Measurements from ENCODE around the gene PIERCE2. TPM values are rescaled to one million over a fixed set of nuclear protein-coding genes. Genes with fewer than 3 reads are reported as not detected.
A peak's percentile ranks its signal among the peaks of the same experiment; 100 is the strongest.
"Not testable (repeated sequence)": the region's sequence is repeated elsewhere in the genome, so short reads cannot be mapped to it uniquely, and the experiment has no call there.

PIERCE2 gene
- total RNA-seq, 1 donor from 2014 or later: 1.4 TPM

GRCh38 chr15:55403531-55403930 lies 4.8 kb upstream of the PIERCE2 start:
- H3K9me3 Mint-ChIP-seq (ENCODE audit: unreplicated experiment): no peaks in the 10 kb centered on the region
- no peak overlapping the region for H3K4me3 Mint-ChIP-seq (ENCODE audit: unreplicated experiment)
- DNase-seq (ENCODE audit: low spot score): no peak
- no peak overlapping the region for H3K27ac Mint-ChIP-seq (ENCODE audit: unreplicated experiment)
- peaks cover 5% of the 10 kb centered on the region for H3K36me3 Mint-ChIP-seq (ENCODE audit: low read depth, unreplicated experiment)
- H3K27me3 Mint-ChIP-seq (ENCODE audit: unreplicated experiment): peaks cover 7% of the 10 kb centered on the region
- TF ChIP-seq CTCF (IDR thresholded peaks at IDR 0.05; ENCODE audit: unreplicated experiment): no peak
- peaks cover 10% of the 10 kb centered on the region for H3K4me1 Mint-ChIP-seq (ENCODE audit: unreplicated experiment)

GRCh38 chr15:55407498-55408011 lies 740 bp upstream of the PIERCE2 start:
- Mint-ChIP-seq H3K4me3 (ENCODE audit: unreplicated experiment) (peak overlapping the region; percentile 99), H3K36me3 (ENCODE audit: low read depth, unreplicated experiment) (peaks cover 5% of the 10 kb centered on the region), H3K27me3 (ENCODE audit: unreplicated experiment) (peaks cover 10% of the 10 kb centered on the region), H3K27ac (ENCODE audit: unreplicated experiment) (peak overlapping the region; percentile 98), H3K4me1 (ENCODE audit: unreplicated experiment) (peaks cover 14% of the 10 kb centered on the region), H3K9me3 (ENCODE audit: unreplicated experiment) (no peaks in the 10 kb centered on the region)
- DNase-seq (ENCODE audit: low spot score): no peak
- no peak for TF ChIP-seq CTCF (IDR thresholded peaks at IDR 0.05; ENCODE audit: unreplicated experiment)

GRCh38 chr15:55408976-55409375 lies 681 bp downstream of the PIERCE2 start:
- H3K27me3 Mint-ChIP-seq (ENCODE audit: unreplicated experiment): peaks cover 11% of the 10 kb centered on the region
- DNase-seq (ENCODE audit: low spot score); H3K4me1 Mint-ChIP-seq (ENCODE audit: unreplicated experiment); H3K36me3 Mint-ChIP-seq (ENCODE audit: low read depth, unreplicated experiment); H3K9me3 Mint-ChIP-seq (ENCODE audit: unreplicated experiment): not testable (repeated sequence)
- H3K27ac Mint-ChIP-seq (ENCODE audit: unreplicated experiment): peak overlapping the region; percentile 99
- H3K4me3 Mint-ChIP-seq (ENCODE audit: unreplicated experiment): peak overlapping the region; percentile 96

GRCh38 chr15:55417678-55418077 lies 9.4 kb downstream of the PIERCE2 start:
- not testable (repeated sequence) for H3K27ac Mint-ChIP-seq (ENCODE audit: unreplicated experiment); H3K27me3 Mint-ChIP-seq (ENCODE audit: unreplicated experiment); DNase-seq (ENCODE audit: low spot score); H3K36me3 Mint-ChIP-seq (ENCODE audit: low read depth, unreplicated experiment); H3K4me1 Mint-ChIP-seq (ENCODE audit: unreplicated experiment); H3K9me3 Mint-ChIP-seq (ENCODE audit: unreplicated experiment); H3K4me3 Mint-ChIP-seq (ENCODE audit: unreplicated experiment)

GRCh38 chr15:55420171-55420866 lies 12.0 kb downstream of the PIERCE2 start:
- no peak for DNase-seq (ENCODE audit: low spot score)
- no peaks in the 10 kb centered on the region for H3K9me3 Mint-ChIP-seq (ENCODE audit: unreplicated experiment)
- H3K27ac Mint-ChIP-seq (ENCODE audit: unreplicated experiment): no peak overlapping the region
- no peak overlapping the region for H3K4me3 Mint-ChIP-seq (ENCODE audit: unreplicated experiment)
- H3K36me3 Mint-ChIP-seq (ENCODE audit: low read depth, unreplicated experiment): no peaks in the 10 kb centered on the region
- H3K4me1 Mint-ChIP-seq (ENCODE audit: unreplicated experiment): peaks cover 5% of the 10 kb centered on the region
- TF ChIP-seq CTCF (IDR thresholded peaks at IDR 0.05; ENCODE audit: unreplicated experiment): no peak
- H3K27me3 Mint-ChIP-seq (ENCODE audit: unreplicated experiment): no peaks in the 10 kb centered on the region

GRCh38 chr15:55422089-55422488 lies 13.8 kb downstream of the PIERCE2 start:
- H3K4me3 Mint-ChIP-seq (ENCODE audit: unreplicated experiment): no peak overlapping the region
- TF ChIP-seq CTCF (IDR thresholded peaks at IDR 0.05; ENCODE audit: unreplicated experiment): no peak
- H3K9me3 Mint-ChIP-seq (ENCODE audit: unreplicated experiment): no peaks in the 10 kb centered on the region
- no peaks in the 10 kb centered on the region for H3K27me3 Mint-ChIP-seq (ENCODE audit: unreplicated experiment)
- peaks cover 5% of the 10 kb centered on the region for H3K4me1 Mint-ChIP-seq (ENCODE audit: unreplicated experiment)
- H3K36me3 Mint-ChIP-seq (ENCODE audit: low read depth, unreplicated experiment): peaks cover 6% of the 10 kb centered on the region
- no peak overlapping the region for H3K27ac Mint-ChIP-seq (ENCODE audit: unreplicated experiment)
- no peak for DNase-seq (ENCODE audit: low spot score)
